HepG2 (cell line): ENCODE measurements around the gene SPOP. TPM values are rescaled to one million over a fixed set of nuclear protein-coding genes. Genes with fewer than 3 reads are reported as not detected.

Experiments
- ATAC-seq: fragments of 200-7000 bp; cut with Tn5 transposase; 3 replicates; pipeline ENCODE4 v1.9.1; 2020; ENCODE audit warnings: mild to moderate bottlenecking, moderate library complexity
- BruUV-seq: library from RNA; stranded (reverse); fragments of 400-500 nt; replicated peaks from 2 replicates; lab custom pipeline; 2021; lab: Mats Ljungman, UMichigan
- CTCF ChIA-PET: fragments of 300-600 bp; formaldehyde crosslinking; extraction: SDS; loops from one replicate; lab custom pipeline; 2021; ENCODE audit warnings: low total read pairs, inconsistent platforms, low intra/inter-chr PET ratio; lab: Yijun Ruan, JAX
- POLR2A ChIA-PET: fragments of 350-600 bp; sonication (Branson Sonifier 250); formaldehyde crosslinking; loops from one replicate; lab custom pipeline; 2020; ENCODE audit warnings: antibody characterized with exemption, inconsistent platforms; lab: Yijun Ruan, JAX
- DNase-seq: peaks from one replicate; pipeline ENCODE4 v3.0.0-alpha.2; 2015; ENCODE audit warnings: low spot score
- FAIRE-seq: peaks from 3 replicates; lab custom pipeline; 2011; peaks lifted over from hg19 to GRCh38; lab: Jason Lieb, UNC
- H2AFZ ChIP-seq: one replicate; pipeline ENCODE4 v1.6.1; 2011; ENCODE audit warnings: low read length, inconsistent platforms
- H3K27ac ChIP-seq: fragments of 300-600 bp; 3 replicates; pipeline ENCODE4 v1.8.0; 2011; ENCODE audit warnings: mixed run types, mild to moderate bottlenecking, mixed read lengths, low read length, inconsistent platforms; ENCODE audit not compliant: insufficient read depth; ENCODE audit errors: extremely low read length
- H3K27me3 ChIP-seq, 2 experiments: fragments of 200-600 bp in 1 of 2; 2 replicates in 1 of 2; 3 replicates in 1 of 2; pipeline versions ENCODE4 v1.6.0 to v1.8.0; 2011; ENCODE audit warnings: low read length in 2 of 2, mild to moderate bottlenecking in 2 of 2, moderate library complexity in 2 of 2, inconsistent platforms in 1 of 2; ENCODE audit not compliant: insufficient read depth in 2 of 2, control insufficient read depth in 1 of 2
- H3K36me3 ChIP-seq, 2 experiments: fragments of 200-600 bp in 1 of 2; replicated peaks in 1 of 2; 2 replicates in 1 of 2; 3 replicates in 1 of 2; pipeline versions ENCODE4 v1.5.1 to v1.8.0; 2011; ENCODE audit warnings: low read length in 2 of 2, inconsistent platforms in 1 of 2; ENCODE audit not compliant: insufficient read depth in 2 of 2, control insufficient read depth in 1 of 2
- H3K4me1 ChIP-seq: 2 replicates; pipeline ENCODE4 v1.5.1; 2012; ENCODE audit warnings: low read length, inconsistent platforms; ENCODE audit not compliant: insufficient read depth
- H3K4me2 ChIP-seq: 2 replicates; pipeline ENCODE4 v1.6.0; 2011; ENCODE audit warnings: low read depth, low read length, inconsistent platforms
- H3K4me3 ChIP-seq, 3 experiments: fragments of 200-600 bp in 1 of 3; sonication (generic), shearing (Covaris generic) in 1 of 3; replicated peaks in 1 of 3; 2 replicates each; pipeline ENCODE4 v1.5.1; 2011 to 2016; ENCODE audit warnings: low read length in 3 of 3, inconsistent platforms in 2 of 3, low read depth in 2 of 3, mild to moderate bottlenecking in 2 of 3, control low read depth in 1 of 3, mixed read lengths in 1 of 3; ENCODE audit not compliant: insufficient read depth in 1 of 3
- H3K79me2 ChIP-seq: one replicate; pipeline ENCODE4 v1.6.1; 2011; ENCODE audit warnings: low read length, inconsistent platforms; ENCODE audit not compliant: insufficient read depth
- H3K9ac ChIP-seq: 2 replicates; pipeline ENCODE4 v1.6.0; 2011; ENCODE audit warnings: mild to moderate bottlenecking, low read depth, low read length, inconsistent platforms; ENCODE audit not compliant: insufficient read depth
- H3K9me3 ChIP-seq: 2 replicates; pipeline ENCODE4 v1.5.1; 2012; ENCODE audit warnings: mild to moderate bottlenecking, low read length
- H4K20me1 ChIP-seq: 2 replicates; pipeline ENCODE4 v1.6.0; 2011; ENCODE audit warnings: inconsistent platforms, mild to moderate bottlenecking, low read length, moderate library complexity; ENCODE audit not compliant: insufficient read depth
- ARID4A ChIP-seq: sonication (generic); formaldehyde crosslinking; IDR thresholded peaks from 2 replicates; pipeline ENCODE4 v1.5.0; 2020; ENCODE audit warnings: mild to moderate bottlenecking, missing genetic modification reagents, borderline replicate concordance
- EEA1 ChIP-seq: sonication (generic); formaldehyde crosslinking; IDR thresholded peaks from 2 replicates; pipeline ENCODE4 v1.5.1; 2020; ENCODE audit warnings: mild to moderate bottlenecking, missing genetic modification reagents, borderline replicate concordance
- NCOA2 ChIP-seq: sonication (generic); formaldehyde crosslinking; IDR thresholded peaks from 2 replicates; pipeline ENCODE4 v1.8.0; 2022; ENCODE audit warnings: inconsistent platforms
- NR2F6 ChIP-seq, 2 experiments: IDR thresholded peaks; 2 replicates each; pipeline ENCODE4 v1.6.1; 2016; ENCODE audit warnings: antibody characterized with exemption in 1 of 2, mild to moderate bottlenecking in 1 of 2
- PAX8 ChIP-seq: sonication (generic); formaldehyde crosslinking; IDR thresholded peaks from 2 replicates; pipeline ENCODE4 v1.8.0; 2022; ENCODE audit warnings: mild to moderate bottlenecking, missing genetic modification reagents, borderline replicate concordance
- SIX1 ChIP-seq: sonication (generic); formaldehyde crosslinking; IDR thresholded peaks from 2 replicates; pipeline ENCODE4 v1.4.0; 2020; ENCODE audit warnings: missing genetic modification reagents, borderline replicate concordance
- SP5 ChIP-seq: IDR thresholded peaks from 2 replicates; pipeline ENCODE4 v1.6.1; 2016; ENCODE audit warnings: low read depth, borderline replicate concordance
- TAF1 ChIP-seq: sonication (generic); formaldehyde crosslinking; IDR thresholded peaks from 2 replicates; pipeline ENCODE4 v1.4.0; 2020; ENCODE audit warnings: missing genetic modification reagents
- TFE3 ChIP-seq: IDR thresholded peaks from 2 replicates; pipeline ENCODE4 v1.6.1; 2016
- ZMYM3 ChIP-seq: sonication (generic); formaldehyde crosslinking; IDR thresholded peaks from 2 replicates; pipeline ENCODE4 v1.5.1; 2020; ENCODE audit warnings: mild to moderate bottlenecking, missing genetic modification reagents
- ZNF431 ChIP-seq: sonication (generic); formaldehyde crosslinking; IDR thresholded peaks from 2 replicates; pipeline ENCODE4 v1.9.0; 2022; ENCODE audit warnings: missing genetic modification reagents, low read depth, mild to moderate bottlenecking, borderline replicate concordance
- ZNF572 ChIP-seq: sonication (generic); formaldehyde crosslinking; IDR thresholded peaks from 2 replicates; pipeline ENCODE4 v1.5.1; 2020; ENCODE audit warnings: mild to moderate bottlenecking, missing genetic modification reagents
- ZSCAN25 ChIP-seq: sonication (generic); formaldehyde crosslinking; IDR thresholded peaks from 2 replicates; pipeline ENCODE4 v1.8.0; 2022; ENCODE audit warnings: mild to moderate bottlenecking, missing genetic modification reagents
- WGBS: methylation state at CpG from one replicate; pipeline ENCODE4 v1.1.6; 2017; ENCODE audit warnings: low lambda C conversion rate; 5-methylcytosine and 5-hydroxymethylcytosine counted together
- in situ Hi-C: cut with HindIII; loops from 2 replicates; pipeline ENCODE4 v1.10.0; 2017; ENCODE audit warnings: low pct_unique_long_range_greater_than_20kb; ENCODE audit not compliant: extremely low pct_ligation_motif_present
- intact Hi-C: fragments of 100-400 bp; cut with micrococcal nuclease; formaldehyde crosslinking; loops from one replicate; pipeline ENCODE4 v1.10.0; 2022; ENCODE audit not compliant: unreplicated experiment
- polyA plus RNA-seq, 8 experiments: library from polyadenylated mRNA; depleted of rRNA in 3 of 8; stranded (reverse) in 7 of 8; unstranded in 1 of 8; fragments of >200 nt; fragmentation: Illumina TruSeq in 4 of 8; extraction: Trizol in 4 of 8; gene quantifications; 2 replicates each; pipeline versions ENCODE4 v1.2.1 to v1.2.3, GENCODE V29; 2011 to 2016; ENCODE audit warnings: low read depth in 4 of 8, missing spikeins in 1 of 8, mixed read lengths in 1 of 8; ENCODE audit not compliant: insufficient read depth in 1 of 8
- total RNA-seq, 5 experiments: library from RNA; depleted of rRNA; stranded (reverse); fragments of >200 nt; fragmentation: Illumina TruSeq; extraction: Trizol; gene quantifications; 2 replicates each; pipeline ENCODE4 v1.2.3, GENCODE V29; 2016; ENCODE audit warnings: low read depth in 1 of 5
- TF ChIP-seq, protein P1 (sequence below): sonication (generic); formaldehyde crosslinking; IDR thresholded peaks from 2 replicates; pipeline ENCODE4 v1.8.0; 2022; ENCODE audit warnings: mild to moderate bottlenecking, missing genetic modification reagents, borderline replicate concordance

SPOP gene
- total and polyA plus RNA-seq, 2 of the 13 experiments (the other 11 are each of a cell fraction or from before 2014, with no cell fraction given), result 52.8 to 60.8 TPM

DNA sequence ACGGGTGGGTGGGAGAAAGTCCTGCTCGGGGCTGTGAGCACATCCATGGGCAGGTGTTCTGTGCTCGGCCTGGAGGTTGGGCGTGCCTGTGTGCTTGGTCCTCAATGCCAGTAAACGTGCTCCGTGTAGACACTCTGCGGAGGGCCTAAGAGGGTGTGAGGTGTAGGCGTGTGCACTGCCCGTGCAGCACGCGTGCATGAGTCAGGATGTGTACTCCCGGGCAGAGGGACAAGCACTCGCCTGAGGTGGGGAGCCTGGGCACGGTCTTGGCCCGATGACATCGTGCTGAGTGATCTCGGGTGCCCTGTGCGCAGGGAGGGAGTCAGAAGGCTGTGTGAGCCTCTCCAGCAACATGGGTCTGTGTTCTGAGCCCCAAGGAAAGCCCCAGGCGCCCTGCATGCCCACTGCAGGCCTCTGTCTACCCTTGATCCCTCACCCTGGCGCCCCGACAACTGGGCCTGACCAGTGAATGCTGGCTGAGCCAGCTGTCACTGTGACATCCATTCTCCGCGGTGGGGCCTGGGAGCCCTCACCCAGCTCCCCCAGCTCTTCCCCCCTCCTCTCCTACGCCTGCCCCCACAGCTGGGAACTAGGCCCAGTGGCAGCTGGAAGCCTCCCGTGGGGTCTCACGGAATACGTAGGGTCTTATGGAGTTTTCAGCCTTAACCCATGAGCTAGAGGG, 125.7 kb downstream of the SPOP start (continued):
- TF ChIP-seq ZSCAN25 (no peak), PAX8 (CRISPR knock-in tag) (no peak), NCOA2 (CRISPR knock-in tag) (no peak), TAF1 (no peak), EEA1 (CRISPR knock-in tag) (0 out of 2 replicates have a peak, but pooled peaks have one; percentile 1), SP5 (no peak)
- TF ChIP-seq, protein P1, sequence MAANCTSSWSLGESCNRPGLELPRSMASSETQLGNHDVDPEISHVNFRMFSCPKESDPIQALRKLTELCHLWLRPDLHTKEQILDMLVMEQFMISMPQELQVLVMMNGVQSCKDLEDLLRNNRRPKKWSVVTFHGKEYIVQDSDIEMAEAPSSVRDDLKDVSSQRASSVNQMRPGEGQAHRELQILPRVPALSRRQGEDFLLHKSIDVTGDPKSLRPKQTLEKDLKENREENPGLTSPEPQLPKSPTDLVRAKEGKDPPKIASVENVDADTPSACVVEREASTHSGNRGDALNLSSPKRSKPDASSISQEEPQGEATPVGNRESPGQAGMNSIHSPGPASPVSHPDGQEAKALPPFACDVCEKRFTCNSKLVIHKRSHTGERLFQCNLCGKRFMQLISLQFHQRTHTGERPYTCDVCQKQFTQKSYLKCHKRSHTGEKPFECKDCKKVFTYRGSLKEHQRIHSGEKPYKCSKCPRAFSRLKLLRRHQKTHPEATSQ (CRISPR knock-in tag), result no peak

- peaks cover 18 to 62% of the 10 kb centered on the region in 2 experiments for H3K27me3 ChIP-seq
- 31% methylated on average over 12 of the region's 12 CpGs for WGBS
- BruUV-seq, result no TSS peak
- no peak overlapping the region for H3K4me2 ChIP-seq
- POLR2A ChIA-PET, result interaction anchor here (1.1 kb wide), 1 partner anchor 137 kb away, joined by 3 read pairs; the partner anchor contains the start of gene PHB1
- no peak overlapping the region for H3K4me3 ChIP-seq
- ATAC-seq (no peak), DNase-seq (no peak), FAIRE-seq (peak; percentile 32)
- peaks cover 41% of the 10 kb centered on the region for H3K4me1 ChIP-seq
- no peaks in the 10 kb centered on the region for H3K9me3 ChIP-seq
- CTCF ChIA-PET, result no interaction called here
- H3K36me3 ChIP-seq, result no peaks in the 10 kb centered on the region
- H4K20me1 ChIP-seq, result no peaks in the 10 kb centered on the region
- H3K27ac ChIP-seq, result no peak overlapping the region
- H3K79me2 ChIP-seq, result no peaks in the 10 kb centered on the region
- intact Hi-C loops, result loop anchor here (10.0 kb wide), 1 partner anchor 237 kb away; no protein-coding TSS in a partner anchor
- in situ Hi-C loops, result loop anchor here (5.0 kb wide), 2 partner anchors 54 to 139 kb away; partner anchors contain the start of genes NGFR and PHB1
- no peak overlapping the region for H2AFZ ChIP-seq
- peak overlapping the region; percentile 16; the same call in 1 of the 2 replicates for H3K9ac ChIP-seq
- no peak for TF ChIP-seq SIX1 (CRISPR knock-in tag)
- TF ChIP-seq ZMYM3 (CRISPR knock-in tag), result 0 out of 2 replicates have a peak, but pooled peaks have one; percentile 53
- TF ChIP-seq ZNF572, result no peak
- TF ChIP-seq ZNF431 (CRISPR knock-in tag), result no peak
- TF ChIP-seq ARID4A (CRISPR knock-in tag), result no peak
- peak; percentile 53; the same call in 1 of the 2 replicates for TF ChIP-seq NR2F6 (IDR thresholded peaks at IDR 0.05)
- no peak for TF ChIP-seq NR2F6 (CRISPR knock-in tag; IDR thresholded peaks at IDR 0.05)
- no peak for TF ChIP-seq TFE3 (CRISPR knock-in tag)
Observed at GRCh38 chr17:49551221-49552069, 126.5 kb downstream of the SPOP start.
